Stimulated activated CD4-positive, alpha-beta T cell treated with anti-CD3 and anti-CD28 coated beads, Interleukin-15, amount 100 ng/mL, for 1 hour (primary cell): ENCODE results near the gene RPP14.

Source experiments
- DNase-seq, 2 donors: peaks; one replicate each; pipeline ENCODE4 v3.0.0-alpha.2; 2020; ENCODE audit warnings: low read depth in 1 of 2, low spot score in 1 of 2

Gene RPP14

GRCh38 chr3:58291671-58292338 is 14.2 kb upstream of the RPP14 start:
- DNase-seq: no peak

GRCh38 chr3:58292866-58293265 is 13.2 kb upstream of the RPP14 start:
- DNase-seq: no peak

- DNase-seq: no peak
These were observed 12.5 kb upstream of the RPP14 start for GRCh38 chr3:58293516-58293915.

- no peak for DNase-seq
These were observed 9.8 kb upstream of the RPP14 start for GRCh38 chr3:58296269-58296668.

GRCh38 chr3:58296843-58297242 is 9.2 kb upstream of the RPP14 start:
- no peak for DNase-seq

- no peak for DNase-seq
These were observed 7.9 kb upstream of the RPP14 start for GRCh38 chr3:58298190-58298589.

- no peak for DNase-seq
These were observed 7.0 kb upstream of the RPP14 start for GRCh38 chr3:58299075-58299474.

- DNase-seq: no peak
These were observed 6.1 kb upstream of the RPP14 start for GRCh38 chr3:58299839-58300516.

GRCh38 chr3:58307639-58308215 is 1.7 kb downstream of the RPP14 start:
- DNase-seq: no peak

GRCh38 chr3:58308728-58309127 is 2.7 kb downstream of the RPP14 start:
- no peak for DNase-seq

GRCh38 chr3:58317811-58318210 is 11.8 kb downstream of the RPP14 start:
- no peak for DNase-seq

- DNase-seq: no peak
These were observed 15.7 kb downstream of the RPP14 start for GRCh38 chr3:58321791-58322190.

GRCh38 chr3:58322793-58323192 is 16.7 kb downstream of the RPP14 start:
- DNase-seq: no peak

- DNase-seq: no peak
These were observed 17.7 kb downstream of the RPP14 start for GRCh38 chr3:58323529-58324390.

- no peak for DNase-seq
These were observed 18.6 kb downstream of the RPP14 start for GRCh38 chr3:58324391-58325390.

GRCh38 chr3:58325525-58325992 is 19.5 kb downstream of the RPP14 start:
- DNase-seq: no peak

GRCh38 chr3:58326267-58326900 is 20.3 kb downstream of the RPP14 start:
- no peak for DNase-seq

GRCh38 chr3:58329150-58329921 is 23.3 kb downstream of the RPP14 start:
- DNase-seq: no peak

GRCh38 chr3:58329922-58330413 is 23.9 kb downstream of the RPP14 start:
- no peak for DNase-seq
